Ovary (tissue), 1 donor: ENCODE data around the gene ZNF487.
A peak's percentile ranks its signal among the peaks of the same experiment; 100 is the strongest.

Source experiments
- EP300 ChIP-seq: sonication (generic); formaldehyde crosslinking; IDR thresholded peaks from one replicate; pipeline ENCODE4 v1.6.1; 2017; ENCODE audit warnings: antibody characterized with exemption
- POLR2A ChIP-seq: fragments of 450-650 bp; IDR thresholded peaks from one replicate; pipeline ENCODE4 v1.6.1; 2017; ENCODE audit warnings: antibody characterized with exemption, mild to moderate bottlenecking, moderate library complexity

GRCh38 chr10:43437141-43437870, 395 bp downstream of the ZNF487 start:
- TF ChIP-seq EP300 (no peak), POLR2A (peak; percentile 73)
